Panc1 (cell line): ENCODE measurements around the gene AGPS.

Experiments used
- CTCF ChIP-seq: fragments of 450-650 bp; IDR thresholded peaks from 2 replicates; pipeline ENCODE4 v1.5.1; 2017; ENCODE audit warnings: mild to moderate bottlenecking
- REST ChIP-seq, 2 experiments: IDR thresholded peaks; 2 replicates each; pipeline ENCODE4 v1.6.1; 2011 to 2012; ENCODE audit warnings: low read depth in 2 of 2, control low read depth in 1 of 2, low read length in 1 of 2, mild to moderate bottlenecking in 1 of 2, moderate library complexity in 1 of 2; ENCODE audit not compliant: insufficient read depth in 1 of 2

- TF ChIP-seq CTCF (no peak), REST (IDR thresholded peaks at IDR 0.05; ENCODE audit: insufficient read depth in 1 of 2, low read depth in 2 of 2, low read length in 1 of 2) (no peak)
Observed at GRCh38 chr2:177552422-177553175, 160.0 kb downstream of the AGPS start.
